Head of caudate nucleus (tissue), 42 donors: ENCODE data around the gene ATXN1.
"Not testable (repeated sequence)": the region's sequence is repeated elsewhere in the genome, so short reads cannot be mapped to it uniquely, and the experiment has no call there.

Experiments used
- DNase-seq, 42 donors: peaks; one replicate each; pipeline versions ENCODE4 v3.0.0 to v3.0.0-alpha.2; 2020 to 2021; ENCODE audit warnings: mixed read lengths in 7 of 42
- intact Hi-C: fragments of 100-400 bp; cut with DNase I; formaldehyde crosslinking; loops from one replicate; pipeline ENCODE4 v1.15.0; 2022

The ATXN1 gene

DNA sequence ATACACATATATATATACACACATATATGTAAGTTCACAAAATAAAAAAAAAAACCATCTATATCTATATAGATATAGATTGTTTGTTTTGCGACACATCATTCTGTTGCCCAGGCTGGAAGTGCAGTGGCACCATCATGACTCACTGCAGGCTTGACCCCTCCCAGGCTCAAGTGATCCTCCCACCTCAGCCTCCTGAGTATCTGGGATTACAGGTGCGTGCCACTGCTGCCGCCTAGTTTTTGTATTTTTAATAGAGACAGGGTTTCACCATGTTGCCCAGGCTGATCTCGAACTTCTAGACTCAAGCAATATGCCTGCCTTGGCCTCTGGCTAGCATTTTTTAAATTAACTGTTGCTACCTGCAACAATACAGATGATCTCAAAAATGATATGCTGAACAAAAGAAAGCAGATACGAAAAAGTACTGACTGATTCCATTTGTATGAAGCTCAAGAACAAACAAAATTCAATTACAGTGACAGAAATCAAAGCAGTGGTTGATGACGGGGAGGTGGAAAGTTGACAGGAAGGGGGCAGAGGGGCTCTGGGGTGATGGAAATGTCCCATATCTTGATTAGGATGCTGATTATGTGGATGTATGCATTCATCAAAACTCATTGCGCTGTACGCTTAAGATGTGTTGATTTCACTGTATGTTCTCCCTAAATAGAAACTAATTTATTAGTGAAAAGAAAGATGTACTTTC is 49.6 kb downstream of the ATXN1 start:
- intact Hi-C loops, result no loop called here
- DNase-seq, result peak in 3 of 42 donors; percentile 11 to 43 (median 23)

- no peak for DNase-seq
- intact Hi-C loops, result no loop called here
Observed at GRCh38 chr6:16706911-16707783, 54.1 kb downstream of the ATXN1 start.

GRCh38 chr6:16706491-16706890 is 54.8 kb downstream of the ATXN1 start:
- DNase-seq, intact Hi-C loops: not testable (repeated sequence)

DNA sequence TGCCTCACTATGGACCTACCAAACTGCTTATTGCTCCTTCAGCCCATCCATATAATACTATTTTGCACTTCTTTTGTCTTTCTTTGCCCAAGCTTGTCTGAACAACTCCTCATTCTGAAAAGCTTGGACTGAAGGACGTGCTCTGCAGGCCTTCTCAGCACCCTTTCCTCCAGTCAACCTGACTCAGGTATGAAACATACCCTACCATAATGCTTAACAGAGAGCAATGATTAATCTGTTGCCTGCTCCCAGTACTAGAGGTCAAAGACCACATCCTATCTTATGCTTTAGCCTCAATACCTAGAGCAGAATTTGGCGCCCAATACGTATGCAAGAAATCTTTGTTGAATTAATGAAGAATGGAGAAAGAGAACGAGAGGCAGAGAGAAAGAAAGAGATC is 55.2 kb downstream of the ATXN1 start:
- no peak for DNase-seq
- intact Hi-C loops, result no loop called here

- DNase-seq, result no peak
- intact Hi-C loops, result no loop called here
Observed at GRCh38 chr6:16705081-16705993, 55.9 kb downstream of the ATXN1 start.

GRCh38 chr6:16704401-16705045 is 56.7 kb downstream of the ATXN1 start:
- peak in 3 of 42 donors; percentile 35 to 51 (median 44) for DNase-seq
- intact Hi-C loops, result no loop called here

DNA sequence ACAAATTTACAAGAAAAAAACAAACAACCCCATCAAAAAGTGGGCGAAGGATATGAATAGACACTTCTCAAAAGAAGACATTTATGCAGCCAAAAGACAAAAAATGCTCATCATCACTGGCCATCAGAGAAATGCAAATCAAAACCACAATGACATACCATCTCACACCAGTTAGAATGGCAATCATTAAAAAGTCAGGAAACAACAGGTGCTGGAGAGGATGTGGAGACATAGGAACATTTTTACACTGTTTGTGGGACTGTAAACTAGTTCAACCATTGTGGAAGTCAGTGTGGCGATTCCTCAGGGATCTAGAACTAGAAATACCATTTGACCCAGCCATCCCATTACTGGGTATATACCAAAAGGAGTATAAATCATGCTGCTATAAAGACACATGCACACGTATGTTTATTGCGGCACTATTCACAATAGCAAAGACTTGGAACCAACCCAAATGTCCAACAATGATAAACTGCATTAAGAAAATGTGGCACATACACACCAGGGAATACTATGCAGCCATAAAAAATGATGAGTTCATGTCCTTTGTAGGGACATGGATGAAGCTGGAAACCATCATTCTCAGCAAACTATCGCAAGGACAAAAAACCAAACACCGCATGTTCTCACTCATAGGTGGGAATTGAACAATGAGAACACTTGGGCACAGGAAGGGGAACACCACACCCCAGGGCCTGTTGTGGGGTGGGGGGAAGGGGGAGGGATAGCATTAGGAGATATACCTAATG is 58.5 kb downstream of the ATXN1 start:
- intact Hi-C loops, DNase-seq: not testable (repeated sequence)

- intact Hi-C loops, result no loop called here
- no peak for DNase-seq
Observed at GRCh38 chr6:16700916-16701234, 60.4 kb downstream of the ATXN1 start.

DNA sequence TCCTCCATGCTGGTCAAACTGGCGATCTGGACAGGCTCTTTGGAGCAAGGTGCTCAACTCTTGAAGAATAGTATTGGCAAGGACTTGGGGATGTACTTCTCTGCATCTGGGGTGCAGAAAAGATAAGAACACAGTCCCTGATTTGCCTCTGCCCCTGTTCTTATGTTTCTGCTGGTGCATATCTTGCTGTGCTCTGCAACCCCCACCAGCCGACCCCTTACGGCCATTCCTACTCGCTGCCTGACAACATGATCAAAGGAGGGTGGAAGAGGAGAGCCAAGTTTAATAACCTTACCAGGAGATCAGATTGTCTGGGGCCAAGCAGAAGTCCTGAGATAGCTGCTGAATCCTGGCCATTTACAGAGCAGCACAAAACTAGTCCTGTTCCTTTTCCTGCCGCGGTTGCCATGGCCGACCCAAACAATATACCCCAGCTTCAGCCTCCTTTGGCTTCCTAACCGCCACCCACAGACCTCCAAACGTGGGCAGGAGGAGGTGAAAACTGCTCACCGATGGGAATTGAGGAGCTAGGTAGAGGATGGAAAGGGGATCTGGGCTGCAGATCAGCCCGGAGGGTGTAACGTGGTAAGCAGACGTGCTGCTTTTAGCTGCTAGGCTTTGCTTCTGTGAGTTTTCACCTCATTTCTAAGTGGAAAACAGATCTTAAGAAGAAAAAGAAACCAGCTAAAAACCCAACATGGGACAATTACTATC is 60.9 kb downstream of the ATXN1 start:
- intact Hi-C loops, result no loop called here
- peak in 9 of 42 donors; percentile 18 to 59 (median 44) for DNase-seq

GRCh38 chr6:16698997-16699868 is 62.0 kb downstream of the ATXN1 start:
- DNase-seq, result no peak
- intact Hi-C loops, result no loop called here

DNA sequence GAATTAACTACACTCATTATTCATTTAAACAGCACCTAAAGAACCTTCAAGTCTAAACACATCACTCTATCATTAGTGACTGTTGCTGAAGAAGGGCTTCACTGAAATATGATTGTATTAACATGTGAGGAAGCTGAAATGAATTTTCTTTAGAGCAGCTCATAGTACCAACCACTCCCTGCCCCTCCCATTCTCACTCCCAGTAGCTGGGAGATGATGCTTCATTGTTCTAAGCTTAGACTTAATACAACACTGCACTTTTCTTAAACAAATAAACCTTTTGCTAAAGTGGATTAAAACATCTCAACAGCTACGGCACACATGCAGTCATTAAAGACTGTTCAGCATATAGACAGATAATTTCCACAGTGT is 63.1 kb downstream of the ATXN1 start:
- intact Hi-C loops, result no loop called here
- DNase-seq, result peak in 2 of 42 donors; percentile 28 to 49

GRCh38 chr6:16697437-16698161 is 63.7 kb downstream of the ATXN1 start:
- no peak for DNase-seq
- intact Hi-C loops, result no loop called here

DNA sequence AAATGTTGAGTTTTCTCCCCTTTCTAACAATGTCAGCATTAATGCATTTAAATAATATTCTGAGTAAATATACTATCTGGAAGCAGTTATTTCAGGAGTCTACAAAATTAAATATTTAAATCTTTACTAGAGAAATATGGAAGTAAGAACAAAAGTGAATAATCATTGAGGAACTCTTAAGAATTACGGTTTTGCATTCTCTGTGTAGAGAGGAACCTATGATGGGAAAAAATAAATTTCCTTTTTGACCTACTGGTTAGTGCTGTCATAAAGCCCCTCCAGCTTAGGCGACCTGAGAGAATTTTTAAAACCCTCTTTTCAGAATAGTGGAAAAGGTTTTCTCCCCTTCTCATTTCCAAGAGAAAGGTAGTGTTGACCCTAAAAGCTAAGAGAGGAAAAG is 64.8 kb downstream of the ATXN1 start:
- intact Hi-C loops, result no loop called here
- DNase-seq, result no peak

DNA sequence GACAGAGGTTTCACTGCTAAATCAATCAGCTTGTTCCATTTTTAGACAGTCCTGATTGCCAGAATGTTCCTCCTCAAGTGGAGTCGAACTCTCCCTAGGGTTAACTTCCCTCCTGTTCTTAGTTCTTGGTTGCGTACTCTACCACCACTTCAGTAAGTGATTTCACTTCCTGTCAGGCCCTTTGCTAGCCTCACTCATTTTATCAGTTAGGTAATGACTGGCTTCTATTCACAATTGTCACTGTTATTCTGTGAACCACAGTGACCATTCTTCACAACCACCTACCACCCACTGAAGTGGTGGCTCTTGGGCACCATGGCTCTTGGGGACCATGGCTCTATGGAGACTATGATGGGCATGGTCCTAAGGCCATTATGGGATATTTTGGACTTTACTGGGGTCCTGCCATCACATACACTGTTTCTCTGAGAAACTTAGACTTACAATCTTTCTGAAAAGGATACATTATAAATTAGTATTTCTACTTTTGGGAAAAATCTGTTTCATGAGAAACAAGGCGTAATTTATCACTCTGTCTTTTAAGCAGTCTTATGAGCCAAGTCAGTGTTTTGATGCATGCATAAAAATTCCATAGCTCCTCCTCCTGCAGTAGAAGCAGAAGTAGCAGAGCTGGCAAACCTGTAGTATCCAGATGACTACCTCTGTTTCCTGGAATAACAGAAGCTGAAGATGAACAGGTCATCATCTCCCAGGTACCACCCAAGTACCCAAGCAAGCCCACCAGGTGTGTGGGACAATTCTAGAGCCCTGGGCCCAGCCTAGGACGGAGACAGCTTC is 66.3 kb downstream of the ATXN1 start:
- intact Hi-C loops, result no loop called here
- DNase-seq, result no peak

DNA sequence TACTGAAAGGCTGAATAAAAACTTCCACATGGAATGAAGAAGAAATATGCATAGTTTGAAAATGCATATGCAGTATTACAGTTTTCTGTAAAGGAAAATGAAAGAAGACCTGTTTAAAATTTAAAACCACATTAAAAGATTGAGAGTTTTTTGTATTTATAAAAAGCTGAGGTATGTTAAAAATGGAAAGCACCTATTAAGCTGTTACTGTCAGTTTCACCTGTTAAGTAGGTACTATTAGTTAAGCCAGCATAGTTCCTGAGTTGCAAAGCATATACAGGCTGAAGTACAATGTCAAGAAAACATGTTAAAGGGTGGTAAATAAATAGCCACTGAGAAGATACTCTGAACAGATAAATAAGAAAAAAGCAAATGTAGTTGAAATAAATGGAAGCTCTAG is 69.9 kb downstream of the ATXN1 start:
- intact Hi-C loops, result no loop called here
- DNase-seq, result no peak
